ENCODE measurements around the gene IL22RA2. TPM values are rescaled to one million over a fixed set of nuclear protein-coding genes. Genes with fewer than 3 reads are reported as not detected.

Gene IL22RA2
- total and polyA plus RNA-seq, 2 of the 13 experiments (the other 11 are each of a cell fraction or from before 2014, with no cell fraction given) = not detected

DNA sequence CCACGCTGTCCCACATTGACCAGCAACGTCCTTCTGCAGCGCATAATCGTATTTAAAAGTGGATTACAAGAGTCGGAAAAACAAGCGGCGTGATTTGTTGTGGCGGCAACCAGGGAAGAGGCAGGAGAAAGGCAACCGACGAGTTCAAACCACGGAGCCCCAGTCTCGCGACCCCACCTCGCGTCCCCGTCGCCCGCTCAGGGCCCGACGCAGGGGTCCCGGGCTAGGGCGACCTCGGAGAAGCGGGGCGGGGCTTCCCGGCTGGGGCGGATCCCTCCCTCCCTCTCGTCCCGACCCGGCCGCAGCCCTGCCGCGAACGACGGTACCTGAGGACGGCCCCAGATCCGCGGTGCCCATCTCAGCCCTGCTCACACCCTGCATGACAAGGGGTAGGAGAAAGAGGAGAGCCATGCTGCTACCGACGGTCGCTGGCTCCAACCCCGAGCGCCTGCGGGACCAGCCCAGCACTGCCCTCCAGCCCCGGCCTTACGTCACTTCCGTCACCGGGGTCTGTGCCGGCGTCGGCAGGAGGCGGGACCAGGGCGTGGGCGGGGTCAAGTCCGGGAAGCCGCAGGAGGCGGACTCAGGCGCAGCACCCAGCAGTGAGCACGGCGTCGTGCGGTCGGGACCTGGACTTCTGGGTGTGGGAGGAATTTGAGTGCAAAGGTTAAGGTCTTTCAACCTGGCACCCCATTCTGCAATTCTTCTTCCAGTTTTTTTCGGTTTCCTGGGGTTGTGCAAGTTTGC, 45.6 kb upstream of the IL22RA2 start, which contains the start of gene IFNGR1:
Gene IFNGR1, minus strand, starts transcription at position 469 of the 747 bp plus-strand sequence. Its CDS starts 58 bp downstream, at position 411.
- ChIA-PET CTCF (ENCODE audit: low intra/inter-chr PET ratio, low total read pairs) (no interaction called here), POLR2A (interaction anchor here (0.8 to 1.6 kb wide), 3 partner anchors 10 to 96 kb away, joined by 3 to 7 read pairs (median 3); no protein-coding TSS in a partner anchor)
- BruUV-seq (replicated peaks) = TSS peak; percentile 60
- FAIRE-seq (peak; percentile 85), ATAC-seq (peak; percentile 93), DNase-seq (ENCODE audit: low spot score) (peak; percentile 98)
- intact Hi-C loops (cut with micrococcal nuclease; ENCODE audit: unreplicated experiment) (loop anchor here (1.0 to 5.0 kb wide), 4 partner anchors 22 to 136 kb away; no protein-coding TSS in a partner anchor), in situ Hi-C loops (cut with HindIII; ENCODE audit: extremely low pct_ligation_motif_present, low pct_unique_long_range_greater_than_20kb) (no loop called here)
- no peaks in the 10 kb centered on the region for H3K9me3 ChIP-seq (ENCODE audit: low read length)
- H3K27me3 ChIP-seq (ENCODE audit: control insufficient read depth in 1 of 2, insufficient read depth in 2 of 2, low read length in 2 of 2) = peaks cover 0 to 4% of the 10 kb centered on the region in 2 experiments; a peak in 1 of 5 replicates
- H4K20me1 ChIP-seq (ENCODE audit: insufficient read depth, low read length) = peaks cover 35% of the 10 kb centered on the region
- H3K36me3 ChIP-seq (replicated peaks in 1 of 2; ENCODE audit: control insufficient read depth in 1 of 2, insufficient read depth in 2 of 2, low read length in 2 of 2) = no peaks in the 10 kb centered on the region
- H2AFZ ChIP-seq (ENCODE audit: low read length) = peak within 1 kb of the TSS; percentile 69
- H3K4me2 ChIP-seq (ENCODE audit: low read depth, low read length) = peak within 1 kb of the TSS; percentile 98
- peak within 1 kb of the TSS; percentile 87 to 93 (median 89) for H3K4me3 ChIP-seq (replicated peaks in 1 of 3; ENCODE audit: insufficient read depth in 1 of 3, low read depth in 2 of 3, low read length in 3 of 3)
- WGBS (ENCODE audit: low lambda C conversion rate) = under 1% methylated on average over 40 of the region's 64 CpGs
- H3K79me2 ChIP-seq (ENCODE audit: insufficient read depth, low read length) = peaks cover 51% of the 10 kb centered on the region
- H3K9ac ChIP-seq (ENCODE audit: insufficient read depth, low read depth, low read length) = peak within 1 kb of the TSS; percentile 92
- peaks cover 57% of the 10 kb centered on the region for H3K4me1 ChIP-seq (ENCODE audit: insufficient read depth, low read length)
- H3K27ac ChIP-seq (ENCODE audit: extremely low read length, insufficient read depth, low read length) = peak within 1 kb of the TSS; percentile 88
- TF ChIP-seq PAF1 (CRISPR knock-in tag; IDR thresholded peaks at IDR 0.05) = no peak
- TF ChIP-seq ZNF773 (CRISPR knock-in tag; IDR thresholded peaks at IDR 0.05; ENCODE audit: borderline replicate concordance) = peak; percentile 42; the same call in 1 of the 2 replicates
- TF ChIP-seq ZNF317 (CRISPR knock-in tag; IDR thresholded peaks at IDR 0.05) = peak; percentile 80
- peak; percentile 41 for TF ChIP-seq SRSF1 (optimal IDR thresholded peaks at IDR 0.05; ENCODE audit: low read depth, low read length)
- peak; percentile 84 for TF ChIP-seq ZBTB7B (CRISPR knock-in tag; IDR thresholded peaks at IDR 0.05)
- TF ChIP-seq NCOA1 (CRISPR knock-in tag; IDR thresholded peaks at IDR 0.05) = peak; percentile 84; the same call in 1 of the 2 replicates
- TF ChIP-seq RELA (CRISPR knock-in tag; IDR thresholded peaks at IDR 0.05) = no peak
- no peak for TF ChIP-seq GTF3A (CRISPR knock-in tag; conservative IDR thresholded peaks at IDR 0.05)
- peak; percentile 81; the same call in 1 of the 2 replicates for TF ChIP-seq ZBTB7A (CRISPR knock-in tag; IDR thresholded peaks at IDR 0.05)
- peak; percentile 75; the same call in 1 of the 2 replicates for TF ChIP-seq ZNF460 (CRISPR knock-in tag; IDR thresholded peaks at IDR 0.05; ENCODE audit: borderline replicate concordance)
- peak; percentile 90 for TF ChIP-seq NKX3-1 (CRISPR knock-in tag; IDR thresholded peaks at IDR 0.05)
- TF ChIP-seq ZNF891 (CRISPR knock-in tag; IDR thresholded peaks at IDR 0.05) = peak; percentile 98
- peak; percentile 76 for TF ChIP-seq CHD2 (IDR thresholded peaks at IDR 0.05; ENCODE audit: low read depth, low read length)
- TF ChIP-seq REL (CRISPR knock-in tag; conservative IDR thresholded peaks at IDR 0.05) = peak; percentile 68; the same call in 1 of the 2 replicates
- TF ChIP-seq PCBP1 (IDR thresholded peaks at IDR 0.05; ENCODE audit: borderline replicate concordance, low read depth, low read length) = 0 out of 2 replicates have a peak, but pooled peaks have one; percentile 55
- TF ChIP-seq ZNF224 (CRISPR knock-in tag; IDR thresholded peaks at IDR 0.05) = peak; percentile 56
- TF ChIP-seq MTF1 (CRISPR knock-in tag; IDR thresholded peaks at IDR 0.05) = no peak
- TF ChIP-seq, protein P1, sequence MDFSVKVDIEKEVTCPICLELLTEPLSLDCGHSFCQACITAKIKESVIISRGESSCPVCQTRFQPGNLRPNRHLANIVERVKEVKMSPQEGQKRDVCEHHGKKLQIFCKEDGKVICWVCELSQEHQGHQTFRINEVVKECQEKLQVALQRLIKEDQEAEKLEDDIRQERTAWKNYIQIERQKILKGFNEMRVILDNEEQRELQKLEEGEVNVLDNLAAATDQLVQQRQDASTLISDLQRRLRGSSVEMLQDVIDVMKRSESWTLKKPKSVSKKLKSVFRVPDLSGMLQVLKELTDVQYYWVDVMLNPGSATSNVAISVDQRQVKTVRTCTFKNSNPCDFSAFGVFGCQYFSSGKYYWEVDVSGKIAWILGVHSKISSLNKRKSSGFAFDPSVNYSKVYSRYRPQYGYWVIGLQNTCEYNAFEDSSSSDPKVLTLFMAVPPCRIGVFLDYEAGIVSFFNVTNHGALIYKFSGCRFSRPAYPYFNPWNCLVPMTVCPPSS (IDR thresholded peaks at IDR 0.05) = no peak
- TF ChIP-seq KAT2B (IDR thresholded peaks at IDR 0.05; ENCODE audit: borderline replicate concordance, low read depth, low read length) = peak; percentile 12; the same call in 1 of the 2 replicates
- TF ChIP-seq NONO (IDR thresholded peaks at IDR 0.05) = no peak
- TF ChIP-seq NONO (CRISPR knock-in tag; conservative IDR thresholded peaks at IDR 0.05) = peak; percentile 94
- TF ChIP-seq, protein P2, sequence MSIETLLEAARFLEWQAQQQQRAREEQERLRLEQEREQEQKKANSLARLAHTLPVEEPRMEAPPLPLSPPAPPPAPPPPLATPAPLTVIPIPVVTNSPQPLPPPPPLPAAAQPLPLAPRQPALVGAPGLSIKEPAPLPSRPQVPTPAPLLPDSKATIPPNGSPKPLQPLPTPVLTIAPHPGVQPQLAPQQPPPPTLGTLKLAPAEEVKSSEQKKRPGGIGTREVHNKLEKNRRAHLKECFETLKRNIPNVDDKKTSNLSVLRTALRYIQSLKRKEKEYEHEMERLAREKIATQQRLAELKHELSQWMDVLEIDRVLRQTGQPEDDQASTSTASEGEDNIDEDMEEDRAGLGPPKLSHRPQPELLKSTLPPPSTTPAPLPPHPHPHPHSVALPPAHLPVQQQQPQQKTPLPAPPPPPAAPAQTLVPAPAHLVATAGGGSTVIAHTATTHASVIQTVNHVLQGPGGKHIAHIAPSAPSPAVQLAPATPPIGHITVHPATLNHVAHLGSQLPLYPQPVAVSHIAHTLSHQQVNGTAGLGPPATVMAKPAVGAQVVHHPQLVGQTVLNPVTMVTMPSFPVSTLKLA (IDR thresholded peaks at IDR 0.05) = no peak

All from HepG2 (cell line).